ENCODE data around the gene ANKDD1A.

ANKDD1A gene

DNA sequence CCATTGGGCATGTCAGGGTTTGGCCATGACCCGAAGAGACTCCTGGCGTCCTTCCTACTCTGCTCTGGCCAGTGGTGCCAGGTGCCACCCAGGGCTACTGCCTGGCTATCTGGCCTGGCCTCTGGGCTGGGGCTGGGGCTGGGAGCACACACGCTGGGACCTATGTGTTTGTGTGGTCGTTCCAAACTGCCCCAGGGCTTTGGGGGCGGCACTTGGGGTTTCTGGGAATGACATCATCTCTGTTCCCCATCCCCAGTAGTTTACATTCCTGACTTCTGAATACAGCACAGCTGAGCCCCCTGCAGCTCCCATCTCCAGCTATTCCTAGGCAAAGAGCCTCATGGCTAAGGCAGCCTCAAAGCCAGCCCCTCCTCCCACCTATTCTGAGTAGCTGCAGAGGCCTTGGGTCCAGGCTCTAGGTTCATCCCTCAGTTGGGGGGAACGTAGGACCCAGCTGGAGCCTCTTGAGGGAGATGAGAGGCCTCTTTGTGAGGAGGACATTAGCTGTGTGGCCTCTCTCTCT, 45.6 kb upstream of the ANKDD1A start (continued):
- TF ChIP-seq, protein P1, sequence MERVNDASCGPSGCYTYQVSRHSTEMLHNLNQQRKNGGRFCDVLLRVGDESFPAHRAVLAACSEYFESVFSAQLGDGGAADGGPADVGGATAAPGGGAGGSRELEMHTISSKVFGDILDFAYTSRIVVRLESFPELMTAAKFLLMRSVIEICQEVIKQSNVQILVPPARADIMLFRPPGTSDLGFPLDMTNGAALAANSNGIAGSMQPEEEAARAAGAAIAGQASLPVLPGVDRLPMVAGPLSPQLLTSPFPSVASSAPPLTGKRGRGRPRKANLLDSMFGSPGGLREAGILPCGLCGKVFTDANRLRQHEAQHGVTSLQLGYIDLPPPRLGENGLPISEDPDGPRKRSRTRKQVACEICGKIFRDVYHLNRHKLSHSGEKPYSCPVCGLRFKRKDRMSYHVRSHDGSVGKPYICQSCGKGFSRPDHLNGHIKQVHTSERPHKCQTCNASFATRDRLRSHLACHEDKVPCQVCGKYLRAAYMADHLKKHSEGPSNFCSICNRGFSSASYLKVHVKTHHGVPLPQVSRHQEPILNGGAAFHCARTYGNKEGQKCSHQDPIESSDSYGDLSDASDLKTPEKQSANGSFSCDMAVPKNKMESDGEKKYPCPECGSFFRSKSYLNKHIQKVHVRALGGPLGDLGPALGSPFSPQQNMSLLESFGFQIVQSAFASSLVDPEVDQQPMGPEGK (tag by site-specific recombination; IDR thresholded peaks at IDR 0.05), result peak; percentile 18; the same call in 1 of the 2 replicates
- TF ChIP-seq SP7 (tag by site-specific recombination; IDR thresholded peaks at IDR 0.05), result peak; percentile 44; the same call in 1 of the 2 replicates

DNA sequence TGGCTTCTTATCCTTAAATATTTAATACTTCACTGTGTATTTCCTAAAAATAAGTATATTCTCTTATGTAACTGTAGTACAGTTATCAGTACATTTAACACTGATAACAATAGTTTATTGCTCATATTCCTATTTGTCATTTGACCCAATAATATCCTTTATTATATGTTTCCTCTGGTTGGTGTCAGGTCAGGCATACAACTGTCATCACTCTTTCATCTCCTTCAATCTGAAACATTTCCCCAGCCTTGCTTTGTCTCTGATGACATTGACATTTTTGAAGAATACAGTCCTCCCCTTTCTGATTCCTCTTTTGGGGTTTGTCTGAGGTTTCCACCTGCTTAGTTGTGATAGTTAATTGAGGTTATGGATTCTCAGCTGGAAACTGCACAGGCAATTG, 42.2 kb upstream of the ANKDD1A start:
- H3K36me3 ChIP-seq (ENCODE audit: control insufficient read depth in 2 of 2, insufficient read depth in 1 of 2, low read length in 2 of 2), result peaks cover 0 to 10% of the 10 kb centered on the region in 2 experiments; a peak in 1 of 3 replicates
- no peak overlapping the region for H3K27ac ChIP-seq (ENCODE audit: extremely low read depth, low read depth, low read length)

DNA sequence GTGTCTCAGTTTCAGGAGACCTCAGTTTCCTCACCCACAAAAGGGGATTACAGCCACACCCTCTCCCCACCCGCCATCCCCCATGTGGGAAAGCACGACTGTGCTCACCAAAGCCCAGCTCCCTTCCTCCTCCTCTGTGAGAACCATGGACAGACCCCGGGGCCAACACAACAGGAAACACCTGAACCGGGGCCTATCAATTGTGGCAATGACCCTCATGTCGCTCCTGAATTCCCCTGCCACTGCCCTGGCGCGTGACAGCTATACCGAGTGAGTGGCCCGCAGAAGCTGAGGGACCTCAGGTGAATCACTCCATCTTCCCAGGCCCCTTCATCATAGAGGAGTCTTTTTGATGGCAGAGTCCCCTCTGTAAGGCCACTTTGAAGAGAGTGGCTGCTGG, 41.3 kb upstream of the ANKDD1A start:
- Histone ChIP-seq H3K4me1 (ENCODE audit: control insufficient read depth, insufficient read depth, low read length) (no peaks in the 10 kb centered on the region), H3K4me3 (ENCODE audit: low read depth, low read length) (no peak overlapping the region), H3K9me3 (ENCODE audit: control insufficient read depth, insufficient read depth, low read depth, low read length) (no peaks in the 10 kb centered on the region), H3K36me3 (ENCODE audit: control insufficient read depth in 2 of 2, insufficient read depth in 1 of 2, low read length in 2 of 2) (peaks cover 0 to 7% of the 10 kb centered on the region in 2 experiments; a peak in 1 of 3 replicates), H3K27ac (ENCODE audit: extremely low read depth, low read depth, low read length) (no peak overlapping the region)
- ChIA-PET POLR2A (no interaction called here), CTCF (no interaction called here)
- TF ChIP-seq HOXA7 (CRISPR knock-in tag; IDR thresholded peaks at IDR 0.05; ENCODE audit: borderline replicate concordance) (no peak), ZNF324 (tag by site-specific recombination; IDR thresholded peaks at IDR 0.05) (no peak), ZNF768 (tag by site-specific recombination; IDR thresholded peaks at IDR 0.05) (no peak), ZNF211 (tag by site-specific recombination; IDR thresholded peaks at IDR 0.05; ENCODE audit: low read depth) (no peak), ZNF426 (tag by site-specific recombination; IDR thresholded peaks at IDR 0.05) (no peak), GLIS2 (tag by site-specific recombination; IDR thresholded peaks at IDR 0.05) (no peak), KLF9 (tag by site-specific recombination; IDR thresholded peaks at IDR 0.05; ENCODE audit: low read depth) (no peak), ZNF155 (tag by site-specific recombination; IDR thresholded peaks at IDR 0.05) (no peak), PRDM1 (tag by site-specific recombination; IDR thresholded peaks at IDR 0.05) (no peak)

More for the DNA sequence above, 42.2 kb upstream of the ANKDD1A start:
- ChIA-PET POLR2A (no interaction called here), CTCF (no interaction called here)
- TF ChIP-seq EGR2 (tag by site-specific recombination; IDR thresholded peaks at IDR 0.05; ENCODE audit: low read depth), result no peak
- TF ChIP-seq SETDB1 (IDR thresholded peaks at IDR 0.05; ENCODE audit: insufficient read length, low read length), result no peak
- no peaks in the 10 kb centered on the region for H3K9me3 ChIP-seq (ENCODE audit: control insufficient read depth, insufficient read depth, low read depth, low read length)
- H3K4me1 ChIP-seq (ENCODE audit: control insufficient read depth, insufficient read depth, low read length), result no peaks in the 10 kb centered on the region
- no peak overlapping the region for H3K4me3 ChIP-seq (ENCODE audit: low read depth, low read length)

DNA sequence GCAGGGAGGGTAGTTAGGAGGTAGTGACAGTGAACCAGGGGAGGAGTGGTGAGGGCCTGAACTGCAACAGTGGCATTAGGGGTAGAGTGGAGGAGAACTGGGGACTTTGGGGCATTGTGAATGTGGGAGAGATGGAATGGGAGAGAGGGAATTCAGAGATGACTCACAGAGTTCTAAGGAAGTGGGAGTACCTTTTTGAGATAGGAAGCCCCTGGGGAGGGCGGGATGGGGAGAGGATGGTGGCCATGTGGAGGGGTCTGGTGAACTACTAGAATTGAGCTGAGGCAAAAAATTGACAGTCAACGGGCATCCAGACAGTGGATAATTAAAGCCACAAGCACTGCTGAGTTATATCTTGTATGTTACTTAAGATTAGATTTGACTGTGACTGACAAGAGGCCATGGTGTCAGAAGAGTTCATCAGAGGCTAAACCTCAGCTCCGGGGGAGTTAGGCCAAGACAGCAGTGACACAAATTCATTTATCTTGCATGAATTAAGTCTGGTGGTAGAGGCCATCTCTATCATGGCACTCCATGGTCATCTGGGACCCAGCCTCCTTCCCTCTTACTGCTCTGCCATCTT, 36.0 kb upstream of the ANKDD1A start:
- no peak overlapping the region for H3K27ac ChIP-seq (ENCODE audit: extremely low read depth, low read depth, low read length)
- no peaks in the 10 kb centered on the region for H3K36me3 ChIP-seq (ENCODE audit: control insufficient read depth in 2 of 2, insufficient read depth in 1 of 2, low read length in 2 of 2)
- ChIA-PET POLR2A (no interaction called here), CTCF (interaction anchor here (0.6 kb wide), 2 partner anchors 66 to 526 kb away, joined by 3 to 4 read pairs; no protein-coding TSS in a partner anchor)
- no peaks in the 10 kb centered on the region for H3K9me3 ChIP-seq (ENCODE audit: control insufficient read depth, insufficient read depth, low read depth, low read length)
- TF ChIP-seq HOXD13 (CRISPR knock-in tag; IDR thresholded peaks at IDR 0.05; ENCODE audit: borderline replicate concordance) (no peak), PRDM10 (tag by site-specific recombination; IDR thresholded peaks at IDR 0.05) (peak; percentile 47; the same call in 1 of the 2 replicates)
- H3K4me3 ChIP-seq (ENCODE audit: low read depth, low read length), result no peak overlapping the region
- H3K4me1 ChIP-seq (ENCODE audit: control insufficient read depth, insufficient read depth, low read length), result no peaks in the 10 kb centered on the region

All from HEK293 (cell line).